ENCODE measurements around the gene PRR14.

DNA sequence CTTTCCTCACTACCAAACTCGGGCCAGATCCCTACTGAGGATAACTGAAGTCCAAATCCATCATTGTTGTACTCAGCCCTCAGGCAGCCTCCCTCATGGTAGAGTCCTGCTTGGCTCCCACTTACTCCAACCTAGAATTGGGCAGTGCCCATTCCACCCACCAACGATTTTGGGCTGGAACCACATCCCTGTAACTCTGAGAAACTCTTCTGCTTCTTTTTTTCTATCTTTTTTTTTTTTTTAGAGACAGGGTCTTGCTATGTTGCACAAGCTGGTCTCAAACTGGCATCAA lies 1.2 kb downstream of the PRR14 start:
- no peak for TF ChIP-seq CTCF (IDR thresholded peaks at IDR 0.05)
- TF ChIP-seq POLR2A (IDR thresholded peaks at IDR 0.05): no peak

Data from uterus (tissue), 2 donors.